ENCODE measurements around the gene TMEM203. TPM values are rescaled to one million over a fixed set of nuclear protein-coding genes. Genes with fewer than 3 reads are reported as not detected.

TMEM203 gene
- total RNA-seq, 1 experiment from 2014 or later, result 38.8 TPM

Small RNA genes lying within 50 kb of the gene (small RNA-seq; reads per million reads assigned to genes)
- gene MIR3621, result 0 to 0.12 reads per million in 2 experiments

Other genes starting within 250 kb of the TMEM203 start
- gene PTGDS, start 228.1 kb downstream of the TMEM203 start, total RNA-seq (2014; rRNA removed; shearing (Covaris generic)), result not detected in 2 replicates
- gene LCNL1, start 222.7 kb downstream of the TMEM203 start, total RNA-seq (2014; rRNA removed; shearing (Covaris generic)), result not detected in 2 replicates
- gene PAXX, start 213.2 kb downstream of the TMEM203 start, total RNA-seq (2014; rRNA removed; shearing (Covaris generic)), result 35.4 and 39.4 TPM in 2 replicates
- 0.17 TPM in 1 of 2 replicates, not detected in the other for gene CLIC3, start 209.1 kb downstream of the TMEM203 start, total RNA-seq (2014; rRNA removed; shearing (Covaris generic))
- gene ABCA2, start 177.4 kb downstream of the TMEM203 start, total RNA-seq (2014; rRNA removed; shearing (Covaris generic)), result 21.0 and 25.0 TPM in 2 replicates
- not detected in 2 replicates for gene FUT7, start 173.6 kb downstream of the TMEM203 start, total RNA-seq (2014; rRNA removed; shearing (Covaris generic))
- 30.3 and 35.5 TPM in 2 replicates for gene NPDC1, start 159.5 kb downstream of the TMEM203 start, total RNA-seq (2014; rRNA removed; shearing (Covaris generic))
- not detected in 2 replicates for gene ENTPD2, start 151.6 kb downstream of the TMEM203 start, total RNA-seq (2014; rRNA removed; shearing (Covaris generic))
- gene SAPCD2, start 135.1 kb downstream of the TMEM203 start, total RNA-seq (2014; rRNA removed; shearing (Covaris generic)), result 32.4 and 43.6 TPM in 2 replicates
- 3.6 and 4.0 TPM in 2 replicates for gene UAP1L1, start 128.1 kb downstream of the TMEM203 start, total RNA-seq (2014; rRNA removed; shearing (Covaris generic))
- gene MAN1B1, start 118.7 kb downstream of the TMEM203 start, total RNA-seq (2014; rRNA removed; shearing (Covaris generic)), result 53.6 and 55.5 TPM in 2 replicates
- gene DPP7, start 90.9 kb downstream of the TMEM203 start, total RNA-seq (2014; rRNA removed; shearing (Covaris generic)), result 111 and 116 TPM in 2 replicates
- not detected in 2 replicates for gene GRIN1, start 66.5 kb downstream of the TMEM203 start, total RNA-seq (2014; rRNA removed; shearing (Covaris generic))
- gene LRRC26, start 35.6 kb downstream of the TMEM203 start, total RNA-seq (2014; rRNA removed; shearing (Covaris generic)), result not detected in 2 replicates
- not detected in 2 replicates for gene TMEM210, start 33.6 kb downstream of the TMEM203 start, total RNA-seq (2014; rRNA removed; shearing (Covaris generic))
- gene ANAPC2, start 17.1 kb downstream of the TMEM203 start, total RNA-seq (2014; rRNA removed; shearing (Covaris generic)), result 11.0 and 16.1 TPM in 2 replicates
- gene SSNA1, start 17.0 kb downstream of the TMEM203 start, total RNA-seq (2014; rRNA removed; shearing (Covaris generic)), result 59.3 and 66.1 TPM in 2 replicates
- gene TPRN, start 4.9 kb downstream of the TMEM203 start, total RNA-seq (2014; rRNA removed; shearing (Covaris generic)), result 7.4 and 8.2 TPM in 2 replicates
- gene NDOR1, start 52 bp upstream of the TMEM203 start, total RNA-seq (2014; rRNA removed; shearing (Covaris generic)), result 11.1 and 13.5 TPM in 2 replicates
- gene RNF208, start 16.6 kb upstream of the TMEM203 start, total RNA-seq (2014; rRNA removed; shearing (Covaris generic)), result 0.37 and 0.40 TPM in 2 replicates
- 0.59 and 1.4 TPM in 2 replicates for gene CYSRT1, start 19.5 kb upstream of the TMEM203 start, total RNA-seq (2014; rRNA removed; shearing (Covaris generic))
- gene RNF224, start 21.9 kb upstream of the TMEM203 start, total RNA-seq (2014; rRNA removed; shearing (Covaris generic)), result not detected in 2 replicates
- gene SLC34A3, start 25.3 kb upstream of the TMEM203 start, total RNA-seq (2014; rRNA removed; shearing (Covaris generic)), result not detected in 2 replicates
- gene TUBB4B, start 35.6 kb upstream of the TMEM203 start, total RNA-seq (2014; rRNA removed; shearing (Covaris generic)), result 167 and 171 TPM in 2 replicates
- gene STPG3, start 45.6 kb upstream of the TMEM203 start, total RNA-seq (2014; rRNA removed; shearing (Covaris generic)), result not detected in 2 replicates
- gene NELFB, start 49.7 kb upstream of the TMEM203 start, total RNA-seq (2014; rRNA removed; shearing (Covaris generic)), result 41.5 and 43.8 TPM in 2 replicates
- gene TOR4A, start 72.1 kb upstream of the TMEM203 start, total RNA-seq (2014; rRNA removed; shearing (Covaris generic)), result 30.5 and 32.0 TPM in 2 replicates
- gene NRARP, start 96.6 kb upstream of the TMEM203 start, total RNA-seq (2014; rRNA removed; shearing (Covaris generic)), result 5.1 and 8.9 TPM in 2 replicates
- gene EXD3, start 217.5 kb upstream of the TMEM203 start, total RNA-seq (2014; rRNA removed; shearing (Covaris generic)), result 8.4 and 12.8 TPM in 2 replicates
- 0.92 and 2.0 TPM in 2 replicates for gene NOXA1, start 217.7 kb upstream of the TMEM203 start, total RNA-seq (2014; rRNA removed; shearing (Covaris generic))
- not detected in 2 replicates for gene ENTPD8, start 235.7 kb upstream of the TMEM203 start, total RNA-seq (2014; rRNA removed; shearing (Covaris generic))